Skin epidermis (tissue), 12 donors: ENCODE results near the gene SLX9.
"Not testable (repeated sequence)": the region's sequence is repeated elsewhere in the genome, so short reads cannot be mapped to it uniquely, and the experiment has no call there.

ENCODE experiments used
- H3K27ac ChIP-seq, 21 experiments: fragments of 200-600 bp; sonication (generic) in 11 of 21; one replicate each; pipeline ENCODE4 v1.5.0; 2020; ENCODE audit warnings: mild to moderate bottlenecking in 3 of 21, inconsistent platforms in 2 of 21, moderate library complexity in 2 of 21
- H3K4me3 ChIP-seq, 7 experiments: fragments of 200-600 bp; sonication (generic) in 2 of 7; one replicate each; pipeline ENCODE4 v1.5.0; 2020; ENCODE audit warnings: inconsistent platforms in 2 of 7, mild to moderate bottlenecking in 2 of 7, moderate library complexity in 1 of 7

SLX9 gene

DNA sequence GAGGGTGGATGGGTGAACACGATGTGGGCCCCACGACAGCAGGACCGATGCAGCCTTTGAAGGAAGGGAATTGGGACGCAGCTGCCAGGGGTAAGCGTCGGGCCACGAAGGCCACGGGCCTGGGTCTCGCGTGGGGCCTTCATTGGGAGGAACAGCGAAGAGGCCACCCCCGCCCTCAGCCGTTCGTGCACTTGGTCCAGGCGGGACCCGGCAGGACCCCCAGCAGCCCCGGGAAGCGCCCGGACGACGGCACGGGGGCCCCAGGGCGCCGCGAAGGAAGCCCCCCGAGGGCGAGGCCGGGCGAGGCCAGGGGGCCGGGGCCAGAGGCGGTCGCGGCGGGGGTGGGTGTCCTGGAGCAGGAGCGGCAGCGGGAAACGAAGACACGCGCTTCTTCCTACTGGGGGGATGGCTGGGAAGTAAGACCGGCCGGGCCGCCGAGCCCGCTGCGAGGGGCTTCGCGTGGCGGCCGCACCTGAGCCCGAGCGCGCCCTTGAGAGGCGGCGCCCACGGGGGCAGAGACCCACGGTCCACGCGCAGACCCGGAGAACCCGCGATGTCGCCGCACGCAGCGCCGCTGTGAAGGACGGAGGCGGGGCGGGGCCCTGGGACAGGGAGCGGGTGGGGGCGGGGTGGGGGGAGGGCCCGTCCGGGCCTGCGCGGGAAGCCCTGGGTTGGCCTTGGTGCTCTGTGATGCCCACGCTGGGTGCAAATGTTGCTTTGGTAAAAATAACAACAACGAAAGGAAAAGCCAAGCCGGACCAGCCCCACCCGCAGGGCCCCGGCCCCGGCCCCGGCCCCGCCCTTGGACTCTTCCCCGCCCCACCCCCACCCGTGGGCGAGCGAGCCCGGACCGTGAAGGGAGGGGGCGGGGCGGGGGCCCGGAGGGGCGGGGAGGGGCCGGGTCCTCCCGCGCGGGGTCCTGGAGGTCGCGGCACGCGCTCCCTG is 78.6 kb downstream of the SLX9 start:
- Histone ChIP-seq H3K4me3 (peak overlapping the region; percentile 9 to 45 (median 34)), H3K27ac (peak overlapping the region in 19 of 21 experiments; percentile 29 to 88 (median 66))

DNA sequence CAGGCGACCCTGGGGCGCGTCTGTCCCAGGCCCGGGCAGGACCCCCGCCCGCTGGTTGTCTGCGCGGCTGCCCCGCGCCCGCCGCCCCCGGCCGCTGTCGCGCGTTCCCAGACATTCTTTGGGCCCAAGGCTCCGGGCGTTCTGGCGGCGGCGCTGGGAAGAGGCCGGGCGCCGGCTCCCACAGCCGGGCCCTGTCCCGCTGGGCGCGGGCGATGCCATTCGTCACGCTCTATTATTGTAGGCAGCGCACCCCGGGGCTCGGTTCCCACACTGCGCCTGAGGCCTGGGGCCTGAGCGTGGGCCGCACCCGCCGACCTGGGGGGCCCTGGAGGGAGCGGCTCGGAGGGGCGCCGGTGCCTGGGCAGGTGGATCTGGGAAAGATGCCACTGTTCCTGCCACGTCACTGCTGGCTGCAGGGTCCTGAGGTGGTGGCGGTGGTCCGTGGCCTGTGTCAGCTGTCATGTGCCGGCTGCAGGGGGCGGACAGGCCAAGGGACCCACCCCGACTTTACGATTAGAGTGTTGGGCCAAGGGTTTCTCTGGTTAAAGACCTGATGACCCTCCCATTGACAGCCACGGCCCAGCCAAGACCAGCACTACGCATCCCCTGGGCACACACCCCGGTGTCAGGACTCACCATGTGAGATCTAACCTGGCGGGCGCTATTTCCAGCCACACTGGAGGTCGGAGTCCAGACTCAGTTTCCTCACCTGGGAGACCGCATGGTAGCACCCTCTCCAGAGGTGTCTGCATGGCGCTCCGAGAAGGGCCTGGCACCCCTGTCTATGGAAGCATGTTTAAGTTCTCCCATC is 79.5 kb downstream of the SLX9 start:
- Histone ChIP-seq H3K27ac (peak overlapping the region in 19 of 21 experiments; percentile 29 to 88 (median 66)), H3K4me3 (peak overlapping the region; percentile 9 to 45 (median 34))

DNA sequence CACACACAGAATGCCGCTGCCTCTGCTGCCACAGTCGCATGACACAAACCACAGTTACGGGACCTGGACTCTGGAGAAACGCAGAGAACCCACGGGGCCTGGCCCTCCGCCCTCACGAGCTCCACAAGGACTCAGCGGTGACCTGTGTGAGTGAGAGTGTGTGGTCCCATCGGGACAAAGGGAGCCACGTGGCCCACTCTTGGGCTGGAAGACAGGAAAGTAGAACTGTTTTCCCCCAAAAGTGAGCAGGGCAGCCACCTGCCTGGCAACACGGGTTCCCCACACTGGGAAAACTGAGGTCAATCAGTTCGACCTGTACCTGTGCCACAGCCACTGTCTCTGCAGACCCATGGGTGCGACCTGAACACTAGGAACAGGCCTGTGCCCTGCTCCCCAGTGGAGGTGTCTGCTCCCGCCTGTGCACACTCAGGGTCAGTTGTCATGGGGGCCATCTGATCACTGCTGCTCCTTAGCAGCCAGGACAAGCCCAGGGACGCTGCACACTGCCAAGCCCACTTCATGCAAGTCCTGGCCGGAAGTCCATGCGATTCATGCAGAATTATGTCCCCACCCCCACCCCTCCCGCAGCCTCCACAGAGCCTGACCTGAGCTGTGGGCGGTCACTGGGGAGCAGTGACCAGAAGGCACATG is 80.2 kb downstream of the SLX9 start:
- Histone ChIP-seq H3K27ac (peak overlapping the region in 6 of 21 experiments; percentile 28 to 88 (median 71)), H3K4me3 (no peak overlapping the region)

DNA sequence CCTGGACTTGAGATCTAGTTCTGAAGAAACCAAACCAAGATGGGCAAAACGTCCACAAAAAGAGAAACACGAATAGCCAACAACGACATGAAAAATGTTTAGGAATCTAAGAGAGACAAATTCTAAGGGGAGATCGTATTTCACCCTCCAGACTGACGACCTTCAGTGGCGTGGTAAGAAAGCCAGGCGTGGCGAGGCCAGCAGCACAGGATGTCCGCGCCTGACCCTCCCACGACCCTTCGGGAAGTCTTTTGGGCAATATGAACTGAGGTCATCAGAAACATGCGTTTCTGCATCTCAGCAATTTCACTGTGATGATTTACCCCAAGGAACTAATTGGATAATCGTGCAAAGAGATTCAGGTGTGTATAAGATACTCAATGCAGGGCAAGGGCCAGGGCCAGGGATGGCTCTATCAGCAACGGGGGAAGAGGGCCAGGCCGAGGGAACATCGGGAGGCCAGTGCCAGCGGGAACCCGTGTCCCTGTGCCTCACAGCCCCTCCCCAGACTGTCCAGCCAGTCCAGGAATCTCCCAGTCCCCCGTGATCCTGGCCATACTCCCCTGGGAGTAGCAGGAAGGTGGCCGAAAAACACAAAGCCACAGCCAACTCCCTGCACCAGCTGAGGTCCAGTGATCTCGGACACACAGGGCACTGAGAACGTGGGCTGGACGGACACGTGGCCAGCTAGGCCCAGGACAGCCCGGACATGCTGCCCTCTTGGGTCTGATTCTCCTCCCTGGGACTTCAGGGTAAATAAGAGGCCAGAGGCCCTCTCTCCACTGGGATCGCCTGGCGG is 81.0 kb downstream of the SLX9 start:
- peak overlapping the region in 3 of 21 experiments; percentile 17 to 88 (median 28) for H3K27ac ChIP-seq

DNA sequence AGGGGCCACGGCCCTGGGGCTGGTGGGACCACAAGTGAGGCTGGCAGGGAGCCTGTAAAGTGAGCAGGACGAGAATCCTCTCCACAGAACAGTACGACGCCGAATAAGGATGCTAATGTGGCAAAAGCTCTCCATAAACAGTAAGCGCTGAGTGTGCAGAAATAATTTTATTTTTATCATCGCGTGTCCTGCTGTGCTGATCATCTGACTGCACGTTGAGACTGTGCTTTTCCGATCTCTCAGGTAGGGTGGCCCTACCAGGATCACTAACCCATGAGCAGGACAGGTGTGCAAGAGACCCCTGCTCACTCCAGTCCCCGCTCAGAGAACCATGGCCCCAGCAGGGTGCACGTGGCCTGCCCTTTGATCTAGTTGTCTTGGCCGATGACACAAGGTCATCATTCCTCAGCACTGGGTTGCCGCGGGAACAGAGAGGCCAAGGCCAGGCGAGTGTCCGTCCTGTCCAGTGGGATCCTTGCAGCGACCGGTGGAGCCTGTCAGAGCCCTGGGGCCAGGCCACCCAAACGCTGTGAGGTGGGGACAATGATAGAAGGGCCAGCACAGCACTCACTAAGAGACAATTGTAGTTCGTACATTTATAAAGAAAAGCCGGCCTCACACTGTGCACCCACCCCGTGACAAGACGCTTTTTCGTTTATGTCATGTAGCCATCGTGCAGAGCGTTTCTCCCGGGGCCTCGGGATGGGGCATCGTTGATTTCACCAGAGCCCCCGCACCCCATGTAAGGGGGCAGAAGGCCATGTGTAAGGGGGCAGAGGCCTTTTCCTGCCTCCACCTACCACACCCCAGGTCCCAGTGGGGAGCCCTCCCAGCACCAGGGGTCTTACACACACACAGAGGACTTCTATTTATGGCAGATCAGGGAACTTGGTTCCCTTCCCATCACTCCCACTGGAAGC is 81.9 kb downstream of the SLX9 start:
- Histone ChIP-seq H3K4me3 (no peak overlapping the region), H3K27ac (no peak overlapping the region)

More for the DNA sequence above, 81.0 kb downstream of the SLX9 start:
- no peak overlapping the region for H3K4me3 ChIP-seq

DNA sequence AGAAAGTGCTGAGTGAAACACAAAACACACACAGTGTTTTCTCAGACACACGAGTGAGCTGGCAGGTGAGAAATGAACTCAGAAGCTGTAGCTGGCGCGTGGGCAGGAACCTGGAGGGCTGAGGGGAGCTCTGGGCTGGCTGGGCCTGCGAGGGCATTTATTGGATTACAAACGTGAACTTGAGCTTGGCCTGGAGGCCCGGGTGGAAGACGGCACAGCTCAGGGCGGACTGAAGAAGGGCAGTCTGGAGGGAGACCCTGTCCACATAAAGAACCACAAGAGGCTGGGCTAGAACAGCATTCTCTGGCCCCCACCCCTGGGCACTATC is 82.5 kb downstream of the SLX9 start:
- H3K27ac ChIP-seq: no peak overlapping the region
- H3K4me3 ChIP-seq: no peak overlapping the region

DNA sequence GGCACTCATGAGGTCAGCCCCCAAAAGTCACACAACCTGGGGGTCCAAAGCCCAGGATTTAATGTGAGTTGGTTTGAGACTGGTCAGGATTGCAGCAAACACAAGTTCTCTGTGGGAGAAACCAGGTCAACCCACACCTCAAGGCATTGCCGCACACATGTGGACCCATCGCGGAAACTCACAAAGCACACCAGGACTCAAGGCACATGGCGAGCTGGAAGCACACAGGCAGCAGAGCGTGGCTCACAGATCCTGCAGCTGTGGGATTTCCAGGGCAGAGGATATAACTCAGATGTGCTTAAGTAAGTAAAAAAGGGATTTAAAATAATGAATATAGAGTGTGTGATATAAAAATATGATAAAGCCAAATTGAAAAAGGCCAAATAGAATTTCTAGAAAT is 82.9 kb downstream of the SLX9 start:
- no peak overlapping the region for H3K4me3 ChIP-seq
- H3K27ac ChIP-seq: no peak overlapping the region

DNA sequence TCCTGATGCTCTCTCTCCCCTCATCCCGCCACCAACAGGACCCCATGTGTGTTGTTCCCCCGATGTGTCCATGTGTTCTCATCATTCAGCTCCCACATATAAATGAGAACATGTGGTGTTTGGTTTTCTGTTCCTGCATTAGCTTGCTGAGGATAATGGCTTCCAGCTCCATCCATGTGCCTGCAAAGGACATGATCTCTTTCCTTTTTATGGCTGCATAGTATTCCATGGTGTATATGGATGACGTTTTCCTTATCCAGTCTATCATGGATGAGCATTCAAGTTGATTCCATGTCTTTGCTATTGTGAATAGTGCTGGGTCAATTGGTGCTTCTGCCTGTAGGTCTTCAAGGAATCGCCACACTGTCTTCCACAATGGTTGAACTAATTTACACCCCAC is 84.7 kb downstream of the SLX9 start:
- H3K4me3 ChIP-seq: not testable (repeated sequence)

DNA sequence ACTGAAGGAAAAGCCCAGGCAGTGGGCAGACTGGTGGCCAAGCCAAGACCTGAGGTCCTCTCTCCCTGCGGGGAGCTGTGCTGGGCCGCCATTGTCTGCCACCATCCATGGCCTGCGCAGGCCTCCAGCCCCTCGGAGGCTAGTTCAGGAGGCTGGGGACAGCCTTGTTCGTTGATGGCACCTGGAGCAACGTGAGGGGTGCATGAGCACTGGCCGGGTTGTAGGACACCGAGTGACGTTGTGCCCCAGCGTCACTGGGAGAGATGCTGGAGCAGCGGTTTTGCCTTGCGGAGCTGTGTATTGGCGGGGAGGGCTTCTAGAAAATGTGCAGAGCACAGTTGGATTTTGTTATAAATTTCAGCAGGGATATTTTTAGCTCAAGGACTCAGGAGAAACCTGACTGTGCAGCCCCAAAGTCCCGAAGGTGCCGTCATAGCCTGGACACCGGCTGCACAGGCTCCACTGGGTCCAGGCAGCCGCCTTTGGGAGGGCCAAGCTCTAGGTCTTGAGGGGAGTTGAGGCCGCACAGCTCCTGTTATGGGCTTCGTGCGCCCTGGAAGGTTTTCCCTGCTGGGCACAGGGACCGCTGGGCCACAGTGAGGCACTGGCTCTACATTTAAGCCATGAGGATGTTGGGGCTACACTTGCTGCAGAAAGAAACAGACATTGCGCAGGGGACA is 86.4 kb downstream of the SLX9 start:
- Histone ChIP-seq H3K4me3 (no peak overlapping the region), H3K27ac (no peak overlapping the region)

More for the DNA sequence above, 84.7 kb downstream of the SLX9 start:
- H3K27ac ChIP-seq: not testable (repeated sequence)
